ENCODE data around the gene BTG1. TPM values are rescaled to one million over a fixed set of nuclear protein-coding genes. Genes with fewer than 3 reads are reported as not detected.

BTG1 gene
- total and polyA plus RNA-seq, 4 donors = 13.7 to 107 (median 28.9) TPM

DNA sequence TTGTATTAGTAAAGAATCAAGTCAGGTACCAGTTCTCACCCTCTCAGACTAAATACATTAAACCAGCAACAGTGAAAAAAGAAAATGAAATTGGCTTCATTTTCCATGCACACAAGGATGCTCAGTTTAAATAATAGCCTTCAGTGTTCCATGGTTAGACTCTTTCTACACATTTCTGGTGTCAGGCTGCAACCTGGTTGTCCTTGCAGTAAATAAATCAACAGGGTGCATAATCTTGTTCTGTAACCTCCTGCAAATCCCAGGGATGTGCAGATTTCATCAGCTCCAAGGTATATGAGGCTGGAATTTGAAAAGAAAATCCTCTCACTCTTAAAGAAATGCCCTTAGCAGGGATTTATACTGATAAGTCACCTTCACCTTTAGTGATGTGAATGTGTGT lies 46.7 kb upstream of the BTG1 start:
- Histone ChIP-seq H3K27me3 (ENCODE audit: control insufficient read depth in 4 of 4, insufficient read depth in 4 of 4, low read length in 3 of 4) (no peaks in the 10 kb centered on the region), H3K9me3 (ENCODE audit: control insufficient read depth in 4 of 4, low read length in 3 of 4) (peaks cover 0 to 4% (median 0%) of the 10 kb centered on the region in 4 donors), H3K36me3 (ENCODE audit: control insufficient read depth in 4 of 4, insufficient read depth in 3 of 4, low read depth in 1 of 4, low read length in 3 of 4) (no peaks in the 10 kb centered on the region), H3K4me3 (ENCODE audit: low read depth in 1 of 3, low read length in 3 of 3) (no peak overlapping the region), H3K4me1 (ENCODE audit: control insufficient read depth in 4 of 4, insufficient read depth in 4 of 4, low read length in 3 of 4) (peaks cover 0 to 8% (median 6%) of the 10 kb centered on the region in 4 donors), H3K9ac (ENCODE audit: low read depth in 1 of 2, low read length in 2 of 2) (no peak overlapping the region), H3K27ac (ENCODE audit: low read depth in 1 of 2, low read length in 2 of 2) (no peak overlapping the region)
- no peak for DNase-seq (ENCODE audit: low spot score)
- no peak for TF ChIP-seq FOXA1 (IDR thresholded peaks at IDR 0.05)
- TF ChIP-seq RAD21 (IDR thresholded peaks at IDR 0.05) = no peak
- TF ChIP-seq EGR1 (IDR thresholded peaks at IDR 0.05; ENCODE audit: low read depth in 2 of 2) = no peak
- no peak for TF ChIP-seq GABPA (IDR thresholded peaks at IDR 0.05 in 1 of 2, conservative IDR thresholded peaks at IDR 0.05 in 1 of 2)
- no peak for TF ChIP-seq JUND (IDR thresholded peaks at IDR 0.05)
- no peak for TF ChIP-seq ZBTB33 (IDR thresholded peaks at IDR 0.05)

DNA sequence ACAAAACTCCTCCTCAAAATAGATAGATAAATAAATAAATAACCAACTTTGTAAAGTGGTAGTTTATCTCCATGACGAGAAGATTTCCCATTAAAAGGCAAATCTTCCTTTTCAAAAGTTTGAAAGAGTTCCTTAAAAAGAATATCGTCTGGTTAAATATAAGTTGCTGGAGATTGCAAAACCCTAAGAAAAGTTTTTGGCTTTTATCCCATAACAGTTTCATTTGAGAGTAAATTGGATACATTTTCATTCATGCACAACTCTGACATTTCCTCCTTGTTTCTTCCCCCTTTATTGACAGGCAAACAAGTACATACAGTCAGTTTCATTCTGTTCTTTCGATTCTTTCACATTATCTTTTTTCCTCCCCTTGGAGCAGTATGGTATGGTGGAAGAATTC lies 45.4 kb upstream of the BTG1 start:
- no peak for DNase-seq (ENCODE audit: low spot score)
- H3K27ac ChIP-seq (ENCODE audit: low read depth in 1 of 2, low read length in 2 of 2) = no peak overlapping the region
- H3K36me3 ChIP-seq (ENCODE audit: control insufficient read depth in 4 of 4, insufficient read depth in 3 of 4, low read depth in 1 of 4, low read length in 3 of 4) = no peaks in the 10 kb centered on the region
- peaks cover 0 to 8% (median 6%) of the 10 kb centered on the region in 4 donors for H3K4me1 ChIP-seq (ENCODE audit: control insufficient read depth in 4 of 4, insufficient read depth in 4 of 4, low read length in 3 of 4)
- TF ChIP-seq NR2F2 (IDR thresholded peaks at IDR 0.05) (no peak), FOXA1 (IDR thresholded peaks at IDR 0.05) (no peak), REST (IDR thresholded peaks at IDR 0.05) (no peak), HNF4A (conservative IDR thresholded peaks at IDR 0.05) (no peak), EGR1 (IDR thresholded peaks at IDR 0.05; ENCODE audit: low read depth in 2 of 2) (no peak), ATF3 (IDR thresholded peaks at IDR 0.05) (no peak), RXRA (IDR thresholded peaks at IDR 0.05) (no peak), SP1 (IDR thresholded peaks at IDR 0.05) (no peak), CTCF (IDR thresholded peaks at IDR 0.05; ENCODE audit: low read depth, low read length, missing input control) (no peak), GABPA (IDR thresholded peaks at IDR 0.05 in 1 of 2, conservative IDR thresholded peaks at IDR 0.05 in 1 of 2) (no peak), RAD21 (IDR thresholded peaks at IDR 0.05) (no peak), TAF1 (conservative IDR thresholded peaks at IDR 0.05) (no peak)
- TF ChIP-seq, protein P1, sequence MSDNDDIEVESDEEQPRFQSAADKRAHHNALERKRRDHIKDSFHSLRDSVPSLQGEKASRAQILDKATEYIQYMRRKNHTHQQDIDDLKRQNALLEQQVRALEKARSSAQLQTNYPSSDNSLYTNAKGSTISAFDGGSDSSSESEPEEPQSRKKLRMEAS (IDR thresholded peaks at IDR 0.05) = no peak
- 56% methylated on average over 3 of the region's 3 CpGs for WGBS
- H3K4me3 ChIP-seq (ENCODE audit: low read depth in 1 of 3, low read length in 3 of 3) = no peak overlapping the region
- no peaks in the 10 kb centered on the region for H3K27me3 ChIP-seq (ENCODE audit: control insufficient read depth in 4 of 4, insufficient read depth in 4 of 4, low read length in 3 of 4)
- no peaks in the 10 kb centered on the region for H3K9me3 ChIP-seq (ENCODE audit: control insufficient read depth in 4 of 4, low read length in 3 of 4)
- no peak overlapping the region for H3K9ac ChIP-seq (ENCODE audit: low read depth in 1 of 2, low read length in 2 of 2)

All from liver (tissue), 9 donors.